K562 (cell line): ENCODE data around the gene C9. TPM values are rescaled to one million over a fixed set of nuclear protein-coding genes. Genes with fewer than 3 reads are reported as not detected.

Experiments used
- ATAC-seq: fragments of 200-7000 bp; cut with Tn5 transposase; 3 replicates; pipeline ENCODE4 v1.9.1; 2020; ENCODE audit warnings: moderate library complexity
- BruUV-seq: library from RNA; stranded (reverse); fragments of 400-500 nt; replicated peaks from 2 replicates; lab custom pipeline; 2021; lab: Mats Ljungman, UMichigan
- CTCF ChIA-PET: fragments of 300-600 bp; formaldehyde crosslinking; extraction: SDS; loops from one replicate; lab custom pipeline; 2021; ENCODE audit warnings: low intra/inter-chr PET ratio; lab: Yijun Ruan, JAX
- POLR2A ChIA-PET: fragments of 300-600, 350-650 bp; sonication (Branson Sonifier 250); formaldehyde crosslinking; extraction: SDS; loops from one replicate; lab custom pipeline; 2021; ENCODE audit warnings: antibody characterized with exemption, inconsistent platforms; lab: Yijun Ruan, JAX
- DNase-seq, 4 experiments: peaks; one replicate each; pipeline versions ENCODE4 v3.0.0 to v3.0.0-alpha.2; 2011 to 2018; ENCODE audit warnings: low spot score in 3 of 4, mixed read lengths in 3 of 4; ENCODE audit errors: extremely low read depth in 1 of 4
- FAIRE-seq: peaks from 2 replicates; lab custom pipeline; 2011; peaks lifted over from hg19 to GRCh38; lab: Jason Lieb, UNC
- H2AFZ ChIP-seq: 2 replicates; pipeline ENCODE4 v1.6.0; 2011; ENCODE audit warnings: low read depth, low read length, control low read depth, inconsistent platforms
- H3K27ac ChIP-seq: fragments of 200-600 bp; 3 replicates; pipeline ENCODE4 v1.8.0; 2011; ENCODE audit warnings: low read depth, mild to moderate bottlenecking, control low read depth, inconsistent platforms, low read length, moderate library complexity, mixed read lengths; ENCODE audit errors: extremely low read depth
- H3K27me3 ChIP-seq, 2 experiments: fragments of 300-600 bp in 1 of 2; 2 replicates in 1 of 2; 3 replicates in 1 of 2; pipeline versions ENCODE4 v1.6.0 to v1.8.0; 2011; ENCODE audit warnings: inconsistent platforms in 2 of 2, low read length in 2 of 2, mild to moderate bottlenecking in 1 of 2, mixed read lengths in 1 of 2, moderate library complexity in 1 of 2; ENCODE audit not compliant: control insufficient read depth in 2 of 2, insufficient read depth in 2 of 2
- H3K36me3 ChIP-seq: fragments of 300-600 bp; 3 replicates; pipeline ENCODE4 v1.8.0; 2011; ENCODE audit warnings: mild to moderate bottlenecking, low read length, inconsistent platforms; ENCODE audit not compliant: control insufficient read depth, insufficient read depth
- H3K4me1 ChIP-seq, 2 experiments: fragments of 200-600 bp in 1 of 2; replicated peaks in 1 of 2; 2 replicates in 1 of 2; 3 replicates in 1 of 2; pipeline versions ENCODE4 v1.5.1 to v1.8.0; 2011; ENCODE audit warnings: inconsistent platforms in 2 of 2, low read length in 2 of 2, mild to moderate bottlenecking in 1 of 2, mixed read lengths in 1 of 2, moderate library complexity in 1 of 2; ENCODE audit not compliant: control insufficient read depth in 2 of 2, insufficient read depth in 2 of 2
- H3K4me2 ChIP-seq: 2 replicates; pipeline ENCODE4 v1.6.1; 2011; ENCODE audit warnings: low read length, control low read depth, inconsistent platforms, mixed read lengths; ENCODE audit not compliant: insufficient read depth
- H3K4me3 ChIP-seq: fragments of 200-600 bp; sonication (generic), shearing (Covaris generic); 2 replicates; pipeline ENCODE4 v1.5.1; 2016; ENCODE audit warnings: control low read depth, inconsistent platforms
- H3K79me2 ChIP-seq: fragments of 200-600 bp; 3 replicates; pipeline ENCODE4 v1.8.0; 2011; ENCODE audit warnings: low read length, inconsistent platforms; ENCODE audit not compliant: control insufficient read depth, insufficient read depth
- H3K9ac ChIP-seq, 2 experiments: 2 replicates each; pipeline versions ENCODE4 v1.6.0 to v1.6.1; 2011; ENCODE audit warnings: low read depth in 2 of 2, low read length in 2 of 2, control low read depth in 1 of 2, inconsistent platforms in 1 of 2, mild to moderate bottlenecking in 1 of 2, mixed read lengths in 1 of 2; ENCODE audit not compliant: insufficient read depth in 1 of 2
- H3K9me1 ChIP-seq: one replicate; pipeline ENCODE4 v1.6.0; 2011; ENCODE audit warnings: inconsistent platforms, mild to moderate bottlenecking, low read length, moderate library complexity; ENCODE audit not compliant: control insufficient read depth, insufficient read depth
- H3K9me3 ChIP-seq: replicated peaks from 2 replicates; pipeline ENCODE4 v1.5.1; 2011; ENCODE audit warnings: low read depth, low read length, inconsistent platforms; ENCODE audit not compliant: control insufficient read depth, insufficient read depth
- H4K20me1 ChIP-seq: replicated peaks from 2 replicates; pipeline ENCODE4 v1.6.1; 2011; ENCODE audit warnings: low read length, inconsistent platforms, mixed read lengths; ENCODE audit not compliant: control insufficient read depth, insufficient read depth
- ARNT ChIP-seq, 2 experiments: fragments of 450-650 bp; IDR thresholded peaks; 2 replicates each; pipeline ENCODE4 v1.6.1; 2016; ENCODE audit warnings: mild to moderate bottlenecking in 1 of 2
- BCL6 ChIP-seq: fragments of 250-450 bp; sonication (Bioruptor Pico); IDR thresholded peaks from 2 replicates; pipeline ENCODE4 v1.4.0; 2020
- CUX1 ChIP-seq: fragments of 200-800 bp; sonication (Bioruptor generic); IDR thresholded peaks from 2 replicates; pipeline ENCODE4 v1.6.1; 2016; ENCODE audit warnings: missing genetic modification characterization, missing compliant biosample characterization
- ETV6 ChIP-seq, 3 experiments: fragments of 150-350 bp in 1 of 3; sonication (generic) in 1 of 3; formaldehyde crosslinking in 1 of 3; IDR thresholded peaks; 2 replicates each; pipeline versions ENCODE4 v1.6.1 to v1.8.0; 2014 to 2022; ENCODE audit warnings: borderline replicate concordance in 2 of 3, low read depth in 2 of 3, antibody characterized with exemption in 1 of 3, low read length in 1 of 3, mild to moderate bottlenecking in 1 of 3, missing genetic modification reagents in 1 of 3
- HOXB6 ChIP-seq: fragments of 250-450 bp; sonication (Bioruptor Pico); IDR thresholded peaks from 2 replicates; pipeline ENCODE4 v1.5.1; 2022; ENCODE audit warnings: mild to moderate bottlenecking, borderline replicate concordance
- KDM2B ChIP-seq: fragments of 250-450 bp; sonication (Bioruptor Pico); IDR thresholded peaks from 2 replicates; pipeline ENCODE4 v1.8.0; 2021; ENCODE audit warnings: mild to moderate bottlenecking, moderate library complexity
- MED1 ChIP-seq: sonication (generic); formaldehyde crosslinking; IDR thresholded peaks from 2 replicates; pipeline ENCODE4 v1.8.1; 2023; ENCODE audit warnings: missing genetic modification reagents, borderline replicate concordance
- RBBP5 ChIP-seq: fragments of 200-600 bp; sonication (generic); IDR thresholded peaks from 2 replicates; pipeline ENCODE4 v1.6.1; 2012; ENCODE audit warnings: borderline replicate concordance, mild to moderate bottlenecking, low read length, control low read depth, inconsistent platforms; ENCODE audit not compliant: insufficient read depth, poor library complexity, severe bottlenecking
- SOX6 ChIP-seq: fragments of 450-650 bp; IDR thresholded peaks from 2 replicates; pipeline ENCODE4 v1.6.1; 2014; ENCODE audit warnings: mild to moderate bottlenecking
- ZBTB34 ChIP-seq: fragments of 250-450 bp; sonication (Bioruptor Pico); IDR thresholded peaks from 2 replicates; pipeline ENCODE4 v1.8.0; 2021; ENCODE audit warnings: mild to moderate bottlenecking, moderate library complexity
- ZBTB8A ChIP-seq: fragments of 450-650 bp; IDR thresholded peaks from 2 replicates; pipeline ENCODE4 v1.6.1; 2018; ENCODE audit warnings: mild to moderate bottlenecking, moderate library complexity; ENCODE audit not compliant: partially characterized antibody
- ZNF282 ChIP-seq: sonication (generic); formaldehyde crosslinking; IDR thresholded peaks from 2 replicates; pipeline ENCODE4 v1.8.1; 2023; ENCODE audit warnings: missing genetic modification reagents
- WGBS: fragments of 100-300 bp; shearing (Covaris generic); methylation state at CpG from one replicate; pipeline ENCODE4 v1.1.6; 2016; ENCODE audit warnings: low coverage, mixed read lengths; ENCODE audit not compliant: insufficient coverage; ENCODE audit errors: missing lambda C conversion rate; 5-methylcytosine and 5-hydroxymethylcytosine counted together
- in situ Hi-C: fragments of 300-500 bp; cut with MboI; formaldehyde crosslinking; loops from 4 replicates; pipeline ENCODE4 v1.15.0; 2018; ENCODE audit warnings: inconsistent platforms, mixed read lengths
- intact Hi-C: fragments of 100-400 bp; cut with micrococcal nuclease; formaldehyde crosslinking; loops from 2 replicates; pipeline ENCODE4 v1.14.2; 2022
- polyA plus RNA-seq, 8 experiments: library from polyadenylated mRNA; depleted of rRNA in 4 of 8; stranded (reverse) in 5 of 8; unstranded in 3 of 8; fragments of >200 nt; fragmentation: Nextera tagmentation in 2 of 8; fragmentation: Illumina TruSeq in 1 of 8; extraction: Ambion mirVana in 2 of 8; extraction: Trizol in 1 of 8; gene quantifications; 2 replicates each; pipeline versions ENCODE4 v1.2.1 to v1.2.3, GENCODE V29; 2011 to 2014; ENCODE audit warnings: inconsistent platforms in 1 of 8, missing spikeins in 1 of 8
- total RNA-seq, 7 experiments: library from RNA; depleted of rRNA in 6 of 7; stranded (reverse); fragments of >200 nt in 6 of 7; fragmentation: Illumina TruSeq in 2 of 7; extraction: Trizol in 2 of 7; gene quantifications; 2 replicates each; pipeline versions ENCODE4 v1.2.1 to v1.2.3, GENCODE V29; 2011 to 2021; ENCODE audit warnings: low replicate concordance in 1 of 7
- TF ChIP-seq, protein P1 (sequence below), 2 experiments: fragments of 200-800 bp in 1 of 2; sonication (Bioruptor generic) in 1 of 2; sonication (generic) in 1 of 2; formaldehyde crosslinking in 1 of 2; IDR thresholded peaks in 1 of 2; conservative IDR thresholded peaks in 1 of 2; 2 replicates each; pipeline versions ENCODE4 v1.5.0 to v1.6.1; 2016 to 2020; ENCODE audit warnings: missing compliant biosample characterization in 1 of 2, missing genetic modification characterization in 1 of 2, missing genetic modification reagents in 1 of 2

The C9 gene
- total and polyA plus RNA-seq, 9 of the 15 experiments (the other 6 are each of a cell fraction or from before 2014, with no cell fraction given): 0.08 to 0.38 TPM; not detected in 7

DNA sequence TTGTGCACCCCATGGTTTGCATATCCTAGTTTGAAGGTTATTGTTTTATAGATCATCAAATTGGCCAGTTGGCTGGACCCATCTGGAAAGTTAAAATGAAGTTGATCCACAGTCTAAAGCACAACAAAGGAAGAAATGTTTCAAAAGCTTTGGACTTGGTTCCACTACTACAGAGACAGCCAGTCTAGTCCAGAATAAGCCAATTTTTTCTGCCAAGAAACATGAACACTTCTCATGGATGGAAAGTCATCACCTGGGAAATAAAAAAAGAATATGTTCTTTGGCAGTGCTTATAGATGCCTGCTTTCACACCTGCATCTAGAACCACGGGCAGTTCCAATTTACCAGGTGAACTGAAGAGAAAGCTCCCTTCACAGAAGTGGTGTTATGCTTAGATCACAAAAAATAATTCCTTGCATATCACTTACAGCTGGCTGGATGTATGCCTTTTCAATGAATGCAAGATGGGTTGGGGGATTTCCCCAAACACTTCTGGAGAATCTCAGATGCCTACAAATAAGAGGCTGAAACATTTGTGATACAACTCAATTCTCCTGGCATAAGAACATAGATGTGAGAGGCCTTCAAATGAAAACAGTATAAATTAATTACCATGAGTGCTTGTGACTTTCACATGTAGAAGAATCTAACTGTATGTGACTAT is 26.9 kb downstream of the C9 start:
- in situ Hi-C loops: no loop called here
- no peak for FAIRE-seq
- no TSS peak for BruUV-seq
- Histone ChIP-seq H3K9me1 (no peaks in the 10 kb centered on the region), H3K9me3 (no peaks in the 10 kb centered on the region), H3K27ac (no peak overlapping the region), H3K4me3 (no peak overlapping the region), H3K4me2 (no peak overlapping the region), H2AFZ (no peak overlapping the region), H3K4me1 (no peaks in the 10 kb centered on the region), H4K20me1 (no peaks in the 10 kb centered on the region), H3K79me2 (no peaks in the 10 kb centered on the region), H3K36me3 (no peaks in the 10 kb centered on the region), H3K9ac (no peak overlapping the region), H3K27me3 (peaks cover 0 to 4% of the 10 kb centered on the region in 2 experiments; a peak in 2 of 5 replicates)
- 0% methylated on average over 1 of the region's 1 CpG for WGBS
- POLR2A ChIA-PET: interaction anchor here (0.6 kb wide), 1 partner anchor 79 kb away, joined by 3 read pairs; no protein-coding TSS in a partner anchor
- CTCF ChIA-PET: no interaction called here
- ATAC-seq: no peak
- DNase-seq: no peak
- intact Hi-C loops: no loop called here
- TF ChIP-seq BCL6 (no peak), ZBTB34 (CRISPR knock-in tag) (no peak), ETV6 (IDR thresholded peaks at IDR 0.05; ENCODE audit: borderline replicate concordance in 1 of 2, low read depth in 2 of 2, low read length in 1 of 2) (no peak), ETV6 (CRISPR knock-in tag; IDR thresholded peaks at IDR 0.05; ENCODE audit: borderline replicate concordance) (no peak), CUX1 (CRISPR knock-in tag) (no peak), ZBTB8A (no peak), KDM2B (no peak), ARNT (IDR thresholded peaks at IDR 0.05) (no peak), ZNF282 (CRISPR knock-in tag) (no peak), RBBP5 (no peak), HOXB6 (CRISPR knock-in tag) (no peak), SOX6 (no peak), MED1 (CRISPR knock-in tag) (no peak)
- TF ChIP-seq, protein P1, sequence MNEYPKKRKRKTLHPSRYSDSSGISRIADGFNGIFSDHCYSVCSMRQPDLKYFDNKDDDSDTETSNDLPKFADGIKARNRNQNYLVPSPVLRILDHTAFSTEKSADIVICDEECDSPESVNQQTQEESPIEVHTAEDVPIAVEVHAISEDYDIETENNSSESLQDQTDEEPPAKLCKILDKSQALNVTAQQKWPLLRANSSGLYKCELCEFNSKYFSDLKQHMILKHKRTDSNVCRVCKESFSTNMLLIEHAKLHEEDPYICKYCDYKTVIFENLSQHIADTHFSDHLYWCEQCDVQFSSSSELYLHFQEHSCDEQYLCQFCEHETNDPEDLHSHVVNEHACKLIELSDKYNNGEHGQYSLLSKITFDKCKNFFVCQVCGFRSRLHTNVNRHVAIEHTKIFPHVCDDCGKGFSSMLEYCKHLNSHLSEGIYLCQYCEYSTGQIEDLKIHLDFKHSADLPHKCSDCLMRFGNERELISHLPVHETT (CRISPR knock-in tag; conservative IDR thresholded peaks at IDR 0.05 in 1 of 2, IDR thresholded peaks at IDR 0.05 in 1 of 2): no peak
